HG02678 (cell line): ENCODE data around the gene TLL1.

Experiments used
- ATAC-seq: cut with Tn5 transposase; IDR thresholded peaks from one replicate; pipeline ENCODE4 v1.9.1; 2021; ENCODE audit warnings: mild to moderate bottlenecking, moderate library complexity; ENCODE audit not compliant: unreplicated experiment

The TLL1 gene

GRCh38 chr4:166140951-166141350, 267.9 kb downstream of the TLL1 start:
- no peak for ATAC-seq

- no peak for ATAC-seq
Observed at GRCh38 chr4:166143227-166143626, 270.2 kb downstream of the TLL1 start.

- no peak for ATAC-seq
Observed at GRCh38 chr4:166144607-166145006, 271.6 kb downstream of the TLL1 start.

- no peak for ATAC-seq
Observed at GRCh38 chr4:166146806-166147540, 273.9 kb downstream of the TLL1 start.
